Esophagus squamous epithelium (tissue), 4 donors: ENCODE results near the gene ESPL1.

Source experiments
- CTCF ChIP-seq, 6 experiments: fragments of 450-650 bp in 4 of 6; fragments of 200-600 bp in 2 of 6; sonication (generic) in 2 of 6; IDR thresholded peaks; one replicate each; pipeline ENCODE4 v1.5.1; 2016 to 2019; ENCODE audit warnings: antibody characterized with exemption in 6 of 6, mild to moderate bottlenecking in 4 of 6, moderate library complexity in 4 of 6
- POLR2A ChIP-seq, 4 donors: fragments of 450-650 bp; IDR thresholded peaks; one replicate each; pipeline ENCODE4 v1.6.1; 2017; ENCODE audit warnings: antibody characterized with exemption in 4 of 4, mild to moderate bottlenecking in 4 of 4, moderate library complexity in 3 of 4

GRCh38 chr12:53227836-53228235 is 40.3 kb upstream of the ESPL1 start:
- TF ChIP-seq CTCF (IDR thresholded peaks at IDR 0.05) (no peak), POLR2A (IDR thresholded peaks at IDR 0.05) (no peak)
